ENCODE data around the gene ASPSCR1.

Gene ASPSCR1

DNA sequence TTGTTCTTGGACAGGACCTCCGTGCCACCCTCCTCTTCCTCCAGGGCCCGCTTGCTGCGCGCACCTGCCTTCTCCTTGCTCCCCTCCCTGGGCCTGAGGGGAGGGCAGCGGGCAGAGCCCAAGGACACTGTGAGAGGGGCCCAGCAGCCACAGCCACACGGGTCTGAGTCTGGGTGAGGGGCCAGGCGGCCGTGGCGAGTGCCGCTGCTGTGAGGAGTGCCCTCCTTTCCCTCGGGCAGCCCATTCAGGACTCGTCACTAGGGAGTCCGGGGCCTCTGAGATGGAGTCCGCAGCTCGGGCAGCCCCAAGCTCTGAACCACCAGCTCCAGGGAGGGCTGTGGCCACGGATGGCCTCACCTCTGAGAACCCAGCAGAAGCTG lies 82.6 kb downstream of the ASPSCR1 start:
- Histone ChIP-seq H3K4me3 (ENCODE audit: severe bottlenecking) (no peak overlapping the region), H3K4me1 (ENCODE audit: insufficient read depth, poor library complexity, severe bottlenecking) (no peaks in the 10 kb centered on the region), H3K9me3 (ENCODE audit: severe bottlenecking) (no peaks in the 10 kb centered on the region), H3K27ac (ENCODE audit: poor library complexity, severe bottlenecking) (no peak overlapping the region), H3K27me3 (ENCODE audit: insufficient read depth, poor library complexity, severe bottlenecking) (no peaks in the 10 kb centered on the region), H3K36me3 (ENCODE audit: low read depth) (peaks cover 89% of the 10 kb centered on the region)
- no peak for DNase-seq (ENCODE audit: low spot score)
- TF ChIP-seq, protein P1, sequence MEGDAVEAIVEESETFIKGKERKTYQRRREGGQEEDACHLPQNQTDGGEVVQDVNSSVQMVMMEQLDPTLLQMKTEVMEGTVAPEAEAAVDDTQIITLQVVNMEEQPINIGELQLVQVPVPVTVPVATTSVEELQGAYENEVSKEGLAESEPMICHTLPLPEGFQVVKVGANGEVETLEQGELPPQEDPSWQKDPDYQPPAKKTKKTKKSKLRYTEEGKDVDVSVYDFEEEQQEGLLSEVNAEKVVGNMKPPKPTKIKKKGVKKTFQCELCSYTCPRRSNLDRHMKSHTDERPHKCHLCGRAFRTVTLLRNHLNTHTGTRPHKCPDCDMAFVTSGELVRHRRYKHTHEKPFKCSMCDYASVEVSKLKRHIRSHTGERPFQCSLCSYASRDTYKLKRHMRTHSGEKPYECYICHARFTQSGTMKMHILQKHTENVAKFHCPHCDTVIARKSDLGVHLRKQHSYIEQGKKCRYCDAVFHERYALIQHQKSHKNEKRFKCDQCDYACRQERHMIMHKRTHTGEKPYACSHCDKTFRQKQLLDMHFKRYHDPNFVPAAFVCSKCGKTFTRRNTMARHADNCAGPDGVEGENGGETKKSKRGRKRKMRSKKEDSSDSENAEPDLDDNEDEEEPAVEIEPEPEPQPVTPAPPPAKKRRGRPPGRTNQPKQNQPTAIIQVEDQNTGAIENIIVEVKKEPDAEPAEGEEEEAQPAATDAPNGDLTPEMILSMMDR (IDR thresholded peaks at IDR 0.05; ENCODE audit: poor library complexity, severe bottlenecking): no peak
- ATAC-seq (ENCODE audit: low read depth): no peak

DNA sequence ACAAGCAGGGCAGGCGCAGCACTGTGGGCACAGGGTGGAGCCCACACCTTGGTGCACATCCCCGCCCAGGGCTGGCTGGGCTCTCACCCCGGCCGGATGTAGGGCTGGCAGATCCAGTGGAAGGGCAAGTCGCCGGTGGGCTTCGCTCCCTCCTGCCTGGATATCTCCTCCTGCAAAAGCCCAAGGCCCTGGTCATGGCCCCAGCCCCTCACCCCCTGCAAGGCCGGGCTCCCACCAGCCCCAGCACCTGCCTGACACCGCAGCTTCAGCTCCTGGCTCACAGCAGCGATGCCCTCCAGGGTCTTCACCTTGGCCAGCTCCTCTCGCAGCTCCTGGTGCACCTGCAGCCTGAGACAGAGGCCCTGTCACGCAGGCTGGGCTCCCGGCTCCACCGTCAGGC lies 83.2 kb downstream of the ASPSCR1 start:
- Histone ChIP-seq H3K27me3 (ENCODE audit: insufficient read depth, poor library complexity, severe bottlenecking) (no peaks in the 10 kb centered on the region), H3K36me3 (ENCODE audit: low read depth) (peaks cover 85% of the 10 kb centered on the region), H3K4me1 (ENCODE audit: insufficient read depth, poor library complexity, severe bottlenecking) (no peaks in the 10 kb centered on the region), H3K9me3 (ENCODE audit: severe bottlenecking) (no peaks in the 10 kb centered on the region), H3K27ac (ENCODE audit: poor library complexity, severe bottlenecking) (no peak overlapping the region), H3K4me3 (ENCODE audit: severe bottlenecking) (no peak overlapping the region)
- DNase-seq (ENCODE audit: low spot score) (no peak), ATAC-seq (ENCODE audit: low read depth) (no peak)
- TF ChIP-seq, protein P1 (IDR thresholded peaks at IDR 0.05; ENCODE audit: poor library complexity, severe bottlenecking): no peak

DNA sequence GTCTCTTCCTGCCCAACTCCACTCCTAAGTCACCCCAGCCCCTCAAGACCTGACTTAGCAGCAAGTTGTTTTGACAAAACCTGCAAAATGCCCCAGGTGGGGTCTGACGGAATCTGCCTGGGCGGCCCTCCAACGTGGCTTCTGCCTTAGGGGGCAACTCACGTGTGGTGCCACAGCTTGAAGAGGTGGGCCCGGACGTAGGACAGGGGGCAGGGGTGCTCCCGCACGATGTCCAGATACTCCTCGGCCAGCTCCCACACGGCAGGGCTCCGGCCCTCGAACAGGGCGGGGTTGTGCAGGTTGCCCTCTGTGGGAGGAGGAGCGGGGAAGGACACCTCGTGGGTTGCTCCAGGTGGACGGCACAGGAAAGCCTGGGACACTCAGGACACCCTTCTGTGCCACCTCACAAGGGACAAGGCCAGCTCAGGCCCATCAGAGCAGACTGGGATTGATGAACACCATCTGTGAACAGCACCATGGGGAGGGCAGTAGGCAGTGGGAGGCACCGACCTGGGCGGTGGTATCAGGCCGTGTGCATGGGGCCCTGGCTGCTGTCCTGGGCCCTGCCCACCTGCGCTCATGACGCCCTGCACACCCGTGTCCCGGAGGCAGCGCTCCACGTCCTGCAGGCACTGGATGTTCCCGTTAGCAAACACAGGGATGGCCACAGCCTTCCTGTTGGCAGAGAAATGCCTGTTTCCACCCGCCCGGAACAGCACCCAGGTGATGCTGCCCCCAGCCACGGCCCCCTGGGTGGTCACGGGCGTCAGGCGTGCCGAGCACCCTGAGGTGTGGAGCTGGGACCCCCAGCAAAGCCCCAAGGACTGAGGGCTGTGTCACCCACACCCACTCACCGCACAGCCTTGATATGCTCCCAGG lies 83.9 kb downstream of the ASPSCR1 start:
- ATAC-seq (ENCODE audit: low read depth): no peak
- H3K4me1 ChIP-seq (ENCODE audit: insufficient read depth, poor library complexity, severe bottlenecking): no peaks in the 10 kb centered on the region
- DNase-seq (ENCODE audit: low spot score): no peak
- no peak overlapping the region for H3K4me3 ChIP-seq (ENCODE audit: severe bottlenecking)
- peaks cover 80% of the 10 kb centered on the region for H3K36me3 ChIP-seq (ENCODE audit: low read depth)
- H3K9me3 ChIP-seq (ENCODE audit: severe bottlenecking): no peaks in the 10 kb centered on the region
- H3K27me3 ChIP-seq (ENCODE audit: insufficient read depth, poor library complexity, severe bottlenecking): no peaks in the 10 kb centered on the region
- H3K27ac ChIP-seq (ENCODE audit: poor library complexity, severe bottlenecking): no peak overlapping the region
- TF ChIP-seq, protein P1 (IDR thresholded peaks at IDR 0.05; ENCODE audit: poor library complexity, severe bottlenecking): no peak

DNA sequence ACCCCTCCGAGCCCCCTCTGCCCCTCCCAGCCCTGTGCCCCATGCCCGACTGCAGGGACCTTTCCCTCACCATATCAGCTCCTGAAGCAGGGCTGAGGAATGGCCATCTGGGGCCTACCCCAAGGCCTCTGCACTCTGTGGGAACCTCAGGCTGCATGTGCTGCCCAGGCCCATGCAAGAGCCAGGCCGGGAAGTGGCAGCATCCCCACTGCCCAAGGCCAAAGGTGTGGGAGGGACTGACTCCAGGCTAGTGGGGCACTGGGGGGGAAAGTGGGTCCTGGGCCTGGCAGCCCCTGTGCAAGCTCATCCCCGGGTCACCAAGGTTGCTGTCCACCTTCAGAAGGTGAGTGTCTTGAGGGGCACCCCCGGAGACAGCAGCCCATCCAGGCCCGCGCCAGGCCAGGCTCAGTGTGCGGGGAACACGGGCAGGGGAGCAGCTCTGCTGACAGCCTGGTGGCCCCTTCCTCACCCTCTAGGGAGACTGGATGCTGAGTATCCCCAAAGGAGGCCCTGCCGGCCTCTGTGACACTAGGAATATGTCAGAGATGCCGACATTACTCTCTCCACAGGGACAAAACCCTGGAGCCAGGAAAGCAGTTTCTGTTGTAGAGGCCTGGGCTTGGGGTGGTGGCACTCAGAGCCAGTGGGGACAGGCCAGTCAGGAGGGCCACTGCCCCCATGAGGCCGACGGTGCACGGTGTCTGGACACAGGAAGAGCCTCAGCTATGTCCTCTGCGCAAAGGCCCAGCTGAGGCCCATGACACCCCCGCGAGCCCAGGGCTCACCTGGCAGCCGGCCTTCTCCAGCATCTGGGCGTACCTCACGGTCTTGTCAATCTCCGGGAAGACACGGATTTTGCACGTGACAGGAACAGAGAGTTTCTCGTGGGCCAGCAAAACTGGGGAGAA lies 84.9 kb downstream of the ASPSCR1 start:
- TF ChIP-seq, protein P1 (IDR thresholded peaks at IDR 0.05; ENCODE audit: poor library complexity, severe bottlenecking): no peak
- Histone ChIP-seq H3K4me3 (ENCODE audit: severe bottlenecking) (no peak overlapping the region), H3K36me3 (ENCODE audit: low read depth) (peaks cover 69% of the 10 kb centered on the region), H3K9me3 (ENCODE audit: severe bottlenecking) (no peaks in the 10 kb centered on the region), H3K4me1 (ENCODE audit: insufficient read depth, poor library complexity, severe bottlenecking) (no peaks in the 10 kb centered on the region), H3K27ac (ENCODE audit: poor library complexity, severe bottlenecking) (no peak overlapping the region), H3K27me3 (ENCODE audit: insufficient read depth, poor library complexity, severe bottlenecking) (no peaks in the 10 kb centered on the region)
- ATAC-seq (ENCODE audit: low read depth) (no peak), DNase-seq (ENCODE audit: low spot score) (no peak)
